ENCODE results near the gene VPS26A.
A peak's percentile ranks its signal among the peaks of the same experiment; 100 is the strongest.
"Not testable (repeated sequence)": the region's sequence is repeated elsewhere in the genome, so short reads cannot be mapped to it uniquely, and the experiment has no call there.

Gene VPS26A

GRCh38 chr10:69124563-69125268, 738 bp downstream of the VPS26A start:
- H3K4me3 ChIP-seq (ENCODE audit: low read depth, low read length), result peak overlapping the region; percentile 91
- no peak for TF ChIP-seq CTCF (IDR thresholded peaks at IDR 0.05)
- H3K9me3 ChIP-seq (ENCODE audit: control insufficient read depth, low read length), result no peaks in the 10 kb centered on the region
- H2AFZ ChIP-seq, result peak overlapping the region; percentile 85
- peak overlapping the region; percentile 86 for H3K4me2 ChIP-seq (ENCODE audit: low read length)
- no peaks in the 10 kb centered on the region for H3K36me3 ChIP-seq (ENCODE audit: control insufficient read depth, insufficient read depth, low read length)
- peaks cover 11% of the 10 kb centered on the region for H3K4me1 ChIP-seq
- no peaks in the 10 kb centered on the region for H3K27me3 ChIP-seq (ENCODE audit: control insufficient read depth, insufficient read depth, low read length)
- H3K79me2 ChIP-seq, result peaks cover 28% of the 10 kb centered on the region
- peak overlapping the region; percentile 83 for H3K9ac ChIP-seq
- H3K27ac ChIP-seq, result peak overlapping the region; percentile 90

GRCh38 chr10:69125554-69125953, 1.6 kb downstream of the VPS26A start:
- H3K27ac ChIP-seq, result no peak overlapping the region
- no peak overlapping the region for H3K4me3 ChIP-seq (ENCODE audit: low read depth, low read length)
- no peaks in the 10 kb centered on the region for H3K27me3 ChIP-seq (ENCODE audit: control insufficient read depth, insufficient read depth, low read length)
- no peak overlapping the region for H2AFZ ChIP-seq
- H3K79me2 ChIP-seq, result peaks cover 32% of the 10 kb centered on the region
- no peak overlapping the region for H3K9ac ChIP-seq
- peaks cover 11% of the 10 kb centered on the region for H3K4me1 ChIP-seq
- H3K4me2 ChIP-seq (ENCODE audit: low read length), result peak overlapping the region; percentile 86
- no peaks in the 10 kb centered on the region for H3K9me3 ChIP-seq (ENCODE audit: control insufficient read depth, low read length)
- TF ChIP-seq CTCF (IDR thresholded peaks at IDR 0.05), result no peak
- no peaks in the 10 kb centered on the region for H3K36me3 ChIP-seq (ENCODE audit: control insufficient read depth, insufficient read depth, low read length)

- no peaks in the 10 kb centered on the region for H3K36me3 ChIP-seq (ENCODE audit: control insufficient read depth, insufficient read depth, low read length)
- no peak overlapping the region for H3K4me3 ChIP-seq (ENCODE audit: low read depth, low read length)
- H3K4me1 ChIP-seq, result peaks cover 4% of the 10 kb centered on the region
- H3K9ac ChIP-seq, result no peak overlapping the region
- no peaks in the 10 kb centered on the region for H3K27me3 ChIP-seq (ENCODE audit: control insufficient read depth, insufficient read depth, low read length)
- no peak overlapping the region for H3K4me2 ChIP-seq (ENCODE audit: low read length)
- no peak for TF ChIP-seq CTCF (IDR thresholded peaks at IDR 0.05)
- peaks cover 42% of the 10 kb centered on the region for H3K79me2 ChIP-seq
- H3K9me3 ChIP-seq (ENCODE audit: control insufficient read depth, low read length), result no peaks in the 10 kb centered on the region
- H3K27ac ChIP-seq, result no peak overlapping the region
- no peak overlapping the region for H2AFZ ChIP-seq
Measured at GRCh38 chr10:69130251-69130650, 6.3 kb downstream of the VPS26A start.

- Histone ChIP-seq H3K9ac (no peak overlapping the region), H3K9me3 (ENCODE audit: control insufficient read depth, low read length) (no peaks in the 10 kb centered on the region), H2AFZ (no peak overlapping the region), H3K79me2 (peaks cover 42% of the 10 kb centered on the region), H3K4me2 (ENCODE audit: low read length) (no peak overlapping the region), H3K4me3 (ENCODE audit: low read depth, low read length) (no peak overlapping the region), H3K27me3 (ENCODE audit: control insufficient read depth, insufficient read depth, low read length) (no peaks in the 10 kb centered on the region), H3K27ac (no peak overlapping the region), H3K36me3 (ENCODE audit: control insufficient read depth, insufficient read depth, low read length) (no peaks in the 10 kb centered on the region), H3K4me1 (no peaks in the 10 kb centered on the region)
- TF ChIP-seq CTCF (IDR thresholded peaks at IDR 0.05), result no peak
Measured at GRCh38 chr10:69139961-69140360, 16.0 kb downstream of the VPS26A start.

GRCh38 chr10:69141304-69141703, 17.3 kb downstream of the VPS26A start:
- no peak for TF ChIP-seq CTCF (IDR thresholded peaks at IDR 0.05)
- Histone ChIP-seq H3K9me3 (ENCODE audit: control insufficient read depth, low read length) (no peaks in the 10 kb centered on the region), H3K4me2 (ENCODE audit: low read length) (no peak overlapping the region), H3K4me3 (ENCODE audit: low read depth, low read length) (no peak overlapping the region), H3K9ac (no peak overlapping the region), H3K36me3 (ENCODE audit: control insufficient read depth, insufficient read depth, low read length) (no peaks in the 10 kb centered on the region), H2AFZ (no peak overlapping the region), H3K27me3 (ENCODE audit: control insufficient read depth, insufficient read depth, low read length) (no peaks in the 10 kb centered on the region), H3K27ac (no peak overlapping the region), H3K79me2 (peaks cover 50% of the 10 kb centered on the region), H3K4me1 (no peaks in the 10 kb centered on the region)

GRCh38 chr10:69142074-69142473, 18.1 kb downstream of the VPS26A start:
- not testable (repeated sequence) for H3K36me3 ChIP-seq (ENCODE audit: control insufficient read depth, insufficient read depth, low read length); H3K9ac ChIP-seq; H3K27ac ChIP-seq; H2AFZ ChIP-seq; H3K9me3 ChIP-seq (ENCODE audit: control insufficient read depth, low read length); H3K4me3 ChIP-seq (ENCODE audit: low read depth, low read length); H3K4me2 ChIP-seq (ENCODE audit: low read length); H3K27me3 ChIP-seq (ENCODE audit: control insufficient read depth, insufficient read depth, low read length); H3K4me1 ChIP-seq
- H3K79me2 ChIP-seq, result peaks cover 48% of the 10 kb centered on the region
